Hematopoietic multipotent progenitor cell treated with erythropoietin and hydrocortisone succinate and interleukin-3 and kit ligand, for 15 days (in vitro differentiated cells): ENCODE results near the gene PPP1R14C.

Source experiments
- DNase-seq: peaks from one replicate; pipeline ENCODE4 v3.0.0-alpha.2; 2015; ENCODE audit warnings: low spot score

The PPP1R14C gene

GRCh38 chr6:150195996-150196417 is 53.2 kb downstream of the PPP1R14C start:
- no peak for DNase-seq

GRCh38 chr6:150196942-150197745 is 54.3 kb downstream of the PPP1R14C start:
- DNase-seq: no peak

- no peak for DNase-seq
These were observed 55.7 kb downstream of the PPP1R14C start for GRCh38 chr6:150198532-150198931.

GRCh38 chr6:150199241-150199640 is 56.4 kb downstream of the PPP1R14C start:
- no peak for DNase-seq

GRCh38 chr6:150200428-150201100 is 57.7 kb downstream of the PPP1R14C start:
- no peak for DNase-seq

GRCh38 chr6:150201285-150201684 is 58.4 kb downstream of the PPP1R14C start:
- no peak for DNase-seq

GRCh38 chr6:150201772-150202329 is 59.0 kb downstream of the PPP1R14C start:
- no peak for DNase-seq

- no peak for DNase-seq
These were observed 59.6 kb downstream of the PPP1R14C start for GRCh38 chr6:150202404-150202803.

- DNase-seq: no peak
These were observed 60.1 kb downstream of the PPP1R14C start for GRCh38 chr6:150202934-150203333.

GRCh38 chr6:150203378-150203777 is 60.5 kb downstream of the PPP1R14C start:
- DNase-seq: no peak

- no peak for DNase-seq
These were observed 61.2 kb downstream of the PPP1R14C start for GRCh38 chr6:150203871-150204545.

GRCh38 chr6:150204705-150205472 is 62.0 kb downstream of the PPP1R14C start:
- no peak for DNase-seq

- DNase-seq: no peak
These were observed 65.2 kb downstream of the PPP1R14C start for GRCh38 chr6:150207931-150208570.

- no peak for DNase-seq
These were observed 65.9 kb downstream of the PPP1R14C start for GRCh38 chr6:150208611-150209352.

- no peak for DNase-seq
These were observed 66.6 kb downstream of the PPP1R14C start for GRCh38 chr6:150209415-150209814.

- no peak for DNase-seq
These were observed 69.1 kb downstream of the PPP1R14C start for GRCh38 chr6:150211700-150212511.

GRCh38 chr6:150212778-150213177 is 69.9 kb downstream of the PPP1R14C start:
- no peak for DNase-seq

- DNase-seq: no peak
These were observed 70.5 kb downstream of the PPP1R14C start for GRCh38 chr6:150213301-150213700.

- no peak for DNase-seq
These were observed 71.5 kb downstream of the PPP1R14C start for GRCh38 chr6:150214310-150214709.
